WTC11 (cell line): Measurements from ENCODE around the gene STXBP1. TPM values are rescaled to one million over a fixed set of nuclear protein-coding genes. Genes with fewer than 3 reads are reported as not detected.

Source experiments
- ATAC-seq: fragments of 200-7000 bp; cut with Tn5 transposase; 2 replicates; pipeline ENCODE4 v1.10.0; 2021; ENCODE audit warnings: mild to moderate bottlenecking, moderate library complexity
- CTCF ChIA-PET: fragments of 300-600 bp; sonication (Branson Sonifier 250); formaldehyde crosslinking; loops from one replicate; lab custom pipeline; 2021; ENCODE audit warnings: antibody characterized with exemption; lab: Charles Lee
- POLR2A ChIA-PET: fragments of 350-600 bp; sonication (Branson Sonifier 250); formaldehyde crosslinking; loops from one replicate; lab custom pipeline; 2021; ENCODE audit warnings: antibody characterized with exemption; lab: Charles Lee
- DNase-seq: peaks from one replicate; pipeline ENCODE4 v3.0.0; 2021; ENCODE audit warnings: low spot score
- H3K27ac Mint-ChIP-seq: 2 replicates; pipeline ENCODE4 v1.8.0; 2021; ENCODE audit warnings: mixed read lengths
- H3K27me3 Mint-ChIP-seq: 2 replicates; pipeline ENCODE4 v1.8.0; 2021; ENCODE audit warnings: low read depth, mild to moderate bottlenecking, moderate library complexity, mixed read lengths
- H3K36me3 Mint-ChIP-seq: 2 replicates; pipeline ENCODE4 v1.8.0; 2021; ENCODE audit warnings: mixed read lengths
- H3K4me1 Mint-ChIP-seq: 2 replicates; pipeline ENCODE4 v1.8.0; 2022; ENCODE audit warnings: mixed read lengths
- H3K4me3 Mint-ChIP-seq: 2 replicates; pipeline ENCODE4 v1.8.0; 2021; ENCODE audit warnings: mild to moderate bottlenecking, moderate library complexity, mixed read lengths
- H3K9me3 Mint-ChIP-seq: 2 replicates; pipeline ENCODE4 v1.8.0; 2021; ENCODE audit warnings: mixed read lengths
- ARID4B ChIP-seq: sonication (generic); formaldehyde crosslinking; IDR thresholded peaks from 2 replicates; pipeline ENCODE4 v1.8.0; 2023; ENCODE audit warnings: missing genetic modification reagents, mild to moderate bottlenecking, borderline replicate concordance
- ATF2 ChIP-seq: sonication (generic); formaldehyde crosslinking; IDR thresholded peaks from 2 replicates; pipeline ENCODE4 v1.8.1; 2022; ENCODE audit warnings: low read depth, missing genetic modification reagents, borderline replicate concordance
- ATF3 ChIP-seq: sonication (generic); formaldehyde crosslinking; conservative IDR thresholded peaks from 2 replicates; pipeline ENCODE4 v1.8.1; 2022; ENCODE audit warnings: mild to moderate bottlenecking, missing genetic modification reagents
- CBFB ChIP-seq: sonication (generic); formaldehyde crosslinking; IDR thresholded peaks from 2 replicates; pipeline ENCODE4 v1.8.1; 2022; ENCODE audit warnings: mild to moderate bottlenecking, low read depth, missing genetic modification reagents
- HMGA2 ChIP-seq: fragments of 250-450 bp; sonication (Bioruptor Pico); IDR thresholded peaks from 2 replicates; pipeline ENCODE4 v1.4.0; 2021; ENCODE audit warnings: mild to moderate bottlenecking, moderate library complexity
- HMGXB4 ChIP-seq: sonication (generic); formaldehyde crosslinking; IDR thresholded peaks from 2 replicates; pipeline ENCODE4 v1.8.1; 2023; ENCODE audit warnings: mild to moderate bottlenecking, moderate library complexity, missing genetic modification reagents
- IRF2 ChIP-seq: sonication (generic); formaldehyde crosslinking; IDR thresholded peaks from 2 replicates; pipeline ENCODE4 v1.8.0; 2022; ENCODE audit warnings: low read depth, missing genetic modification reagents, borderline replicate concordance
- JAZF1 ChIP-seq: fragments of 250-450 bp; sonication (Bioruptor Pico); IDR thresholded peaks from 2 replicates; pipeline ENCODE4 v1.9.0; 2021; ENCODE audit warnings: moderate library complexity, mild to moderate bottlenecking, inconsistent platforms
- NFATC4 ChIP-seq: fragments of 250-450 bp; sonication (Bioruptor Pico); IDR thresholded peaks from 2 replicates; pipeline ENCODE4 v1.9.0; 2021; ENCODE audit warnings: mild to moderate bottlenecking
- NR2C2 ChIP-seq: sonication (generic); formaldehyde crosslinking; IDR thresholded peaks from 2 replicates; pipeline ENCODE4 v1.8.0; 2022; ENCODE audit warnings: mild to moderate bottlenecking, missing genetic modification reagents
- PREB ChIP-seq: sonication (generic); formaldehyde crosslinking; IDR thresholded peaks from 2 replicates; pipeline ENCODE4 v1.8.1; 2022; ENCODE audit warnings: mild to moderate bottlenecking, missing genetic modification reagents, moderate library complexity, borderline replicate concordance
- SMAD4 ChIP-seq: sonication (generic); formaldehyde crosslinking; IDR thresholded peaks from 2 replicates; pipeline ENCODE4 v1.8.0; 2022; ENCODE audit warnings: mild to moderate bottlenecking, missing genetic modification reagents
- SP1 ChIP-seq: sonication (generic); formaldehyde crosslinking; conservative IDR thresholded peaks from 2 replicates; pipeline ENCODE4 v1.8.1; 2022; ENCODE audit warnings: missing genetic modification reagents
- STAT6 ChIP-seq: sonication (generic); formaldehyde crosslinking; conservative IDR thresholded peaks from 2 replicates; pipeline ENCODE4 v1.8.1; 2023; ENCODE audit warnings: mild to moderate bottlenecking, low read depth, missing genetic modification reagents, moderate library complexity
- ZNF138 ChIP-seq: sonication (generic); formaldehyde crosslinking; conservative IDR thresholded peaks from 2 replicates; pipeline ENCODE4 v1.8.1; 2022; ENCODE audit warnings: mild to moderate bottlenecking, moderate library complexity, missing genetic modification reagents
- ZNF396 ChIP-seq: fragments of 250-450 bp; sonication (Bioruptor Pico); IDR thresholded peaks from 2 replicates; pipeline ENCODE4 v1.8.0; 2021; ENCODE audit warnings: mild to moderate bottlenecking, moderate library complexity, borderline replicate concordance
- ZNF423 ChIP-seq: fragments of 250-450 bp; sonication (Bioruptor Pico); IDR thresholded peaks from 2 replicates; pipeline ENCODE4 v2.1.2; 2022; ENCODE audit warnings: mild to moderate bottlenecking, moderate library complexity
- total RNA-seq: library from RNA; stranded (reverse); gene quantifications from 3 replicates; pipeline ENCODE4 v1.2.3, GENCODE V29; 2021

The STXBP1 gene
- total RNA-seq, 1 experiment from 2014 or later, result 37.1 TPM

- Mint-ChIP-seq H3K4me3 (no peak overlapping the region), H3K27me3 (no peaks in the 10 kb centered on the region), H3K27ac (peak overlapping the region; percentile 73), H3K36me3 (no peaks in the 10 kb centered on the region), H3K4me1 (peaks cover 41% of the 10 kb centered on the region), H3K9me3 (no peaks in the 10 kb centered on the region)
- POLR2A ChIA-PET, result interaction anchor here (0.6 to 0.8 kb wide), 2 partner anchors 11 to 66 kb away, joined by 3 read pairs; no protein-coding TSS in a partner anchor
- peak; percentile 31; the same call in 1 of the 2 replicates for ATAC-seq
- TF ChIP-seq CBFB (CRISPR knock-in tag), result no peak
- no peak for TF ChIP-seq IRF2
- TF ChIP-seq STAT6 (CRISPR knock-in tag), result no peak
- TF ChIP-seq HMGXB4 (CRISPR knock-in tag), result no peak
- no peak for TF ChIP-seq JAZF1 (CRISPR knock-in tag)
- no peak for TF ChIP-seq ARID4B (CRISPR knock-in tag)
- no peak for TF ChIP-seq SMAD4
- TF ChIP-seq SP1 (CRISPR knock-in tag), result no peak
- TF ChIP-seq NR2C2 (CRISPR knock-in tag), result no peak
- TF ChIP-seq PREB (CRISPR knock-in tag), result no peak
- no peak for TF ChIP-seq ATF2 (CRISPR knock-in tag)
- TF ChIP-seq ZNF423 (CRISPR knock-in tag), result no peak
- TF ChIP-seq ZNF396 (CRISPR knock-in tag), result no peak
- TF ChIP-seq HMGA2, result no peak
- no peak for TF ChIP-seq ATF3
- no peak for TF ChIP-seq ZNF138
- no peak for TF ChIP-seq NFATC4 (CRISPR knock-in tag)
- CTCF ChIA-PET, result interaction anchor here (0.6 to 2.1 kb wide), 4 partner anchors 11 to 112 kb away, joined by 3 to 8 read pairs (median 4); partner anchors contain the start of gene TOR2A
- no peak for DNase-seq
Observed at GRCh38 chr9:127651697-127652610, 39.9 kb downstream of the STXBP1 start.
